Osteoblast (primary cell): ENCODE results near the gene TTLL9. TPM values are rescaled to one million over a fixed set of nuclear protein-coding genes. Genes with fewer than 3 reads are reported as not detected.

Experiments used
- DNase-seq: peaks from one replicate; pipeline ENCODE4 v3.0.0; 2011; ENCODE audit warnings: low spot score, mixed read lengths; ENCODE audit not compliant: insufficient read length; ENCODE audit errors: missing footprints
- H2AFZ ChIP-seq: 2 replicates; pipeline ENCODE4 v1.6.0; 2011; ENCODE audit warnings: mild to moderate bottlenecking, low read length
- H3K27ac ChIP-seq: 2 replicates; pipeline ENCODE4 v1.5.1; 2011; ENCODE audit warnings: mild to moderate bottlenecking, low read depth, low read length, moderate library complexity
- H3K27me3 ChIP-seq: 2 replicates; pipeline ENCODE4 v1.6.0; 2012; ENCODE audit warnings: mild to moderate bottlenecking, control low read depth, inconsistent platforms, low read length, moderate library complexity; ENCODE audit not compliant: insufficient read depth
- H3K36me3 ChIP-seq: 2 replicates; pipeline ENCODE4 v1.5.1; 2011; ENCODE audit warnings: mild to moderate bottlenecking, low read length, control low read depth, moderate library complexity; ENCODE audit not compliant: insufficient read depth
- H3K4me1 ChIP-seq: 2 replicates; pipeline ENCODE4 v1.5.1; 2011; ENCODE audit warnings: mild to moderate bottlenecking, low read length, control low read depth, moderate library complexity; ENCODE audit not compliant: insufficient read depth
- H3K4me2 ChIP-seq: 2 replicates; pipeline ENCODE4 v1.6.0; 2011; ENCODE audit warnings: mild to moderate bottlenecking, low read length; ENCODE audit not compliant: insufficient read depth
- H3K4me3 ChIP-seq: fragments of 200-600 bp; sonication (generic); 3 replicates; pipeline ENCODE4 v1.5.1; 2012; ENCODE audit warnings: mild to moderate bottlenecking, low read length, inconsistent platforms; ENCODE audit not compliant: insufficient read depth
- H3K79me2 ChIP-seq: 2 replicates; pipeline ENCODE4 v1.6.0; 2012; ENCODE audit warnings: mild to moderate bottlenecking, low read length, control low read depth, inconsistent platforms; ENCODE audit not compliant: insufficient read depth
- H3K9me3 ChIP-seq: 2 replicates; pipeline ENCODE4 v1.5.1; 2011; ENCODE audit warnings: low read depth, low read length, control low read depth
- H4K20me1 ChIP-seq: 2 replicates; pipeline ENCODE4 v1.6.0; 2012; ENCODE audit warnings: mild to moderate bottlenecking, low read length, control low read depth; ENCODE audit not compliant: insufficient read depth
- CTCF ChIP-seq: IDR thresholded peaks from 2 replicates; pipeline ENCODE4 v1.5.1; 2011; ENCODE audit warnings: mild to moderate bottlenecking, low read depth, low read length, moderate library complexity; ENCODE audit errors: extremely low read depth
- total RNA-seq: library from RNA; depleted of rRNA; stranded (reverse); fragments of >200 nt; gene quantifications from 2 replicates; pipeline ENCODE4 v1.2.3, GENCODE V29; 2012

TTLL9 gene
- total RNA-seq, result 0.59 and 0.72 TPM in 2 replicates

- Histone ChIP-seq H3K9me3 (no peaks in the 10 kb centered on the region), H3K36me3 (no peaks in the 10 kb centered on the region), H3K79me2 (no peaks in the 10 kb centered on the region), H3K27ac (no peak within 1 kb of the TSS), H3K4me3 (peak within 1 kb of the TSS; percentile 68), H3K4me1 (peaks cover 3% of the 10 kb centered on the region), H3K4me2 (peak within 1 kb of the TSS; percentile 88), H2AFZ (peak within 1 kb of the TSS; percentile 87), H4K20me1 (peaks cover 3% of the 10 kb centered on the region), H3K27me3 (peaks cover 42% of the 10 kb centered on the region)
- TF ChIP-seq CTCF, result no peak
- DNase-seq, result peak; percentile 85
These were observed at the start of gene TTLL9, which contains the start of gene DUSP15 for GRCh38 chr20:31869942-31870725. TTLL9 (plus strand) TSS chr20:31870634; CDS start chr20:31871127, 493 bp downstream. DUSP15 (minus strand) TSS chr20:31870527; CDS start chr20:31870337, 190 bp downstream.

GRCh38 chr20:31821427-31821826, 49.0 kb upstream of the TTLL9 start:
- Histone ChIP-seq H3K4me3 (no peak overlapping the region), H3K27me3 (no peaks in the 10 kb centered on the region), H3K4me1 (peaks cover 3% of the 10 kb centered on the region), H4K20me1 (no peaks in the 10 kb centered on the region), H3K27ac (no peak overlapping the region), H3K9me3 (no peaks in the 10 kb centered on the region), H2AFZ (no peak overlapping the region), H3K79me2 (no peaks in the 10 kb centered on the region), H3K4me2 (no peak overlapping the region), H3K36me3 (no peaks in the 10 kb centered on the region)
- TF ChIP-seq CTCF, result no peak
- no peak for DNase-seq

- peak overlapping the region; percentile 62 for H2AFZ ChIP-seq
- H3K27ac ChIP-seq, result no peak overlapping the region
- peak overlapping the region; percentile 50 for H3K4me3 ChIP-seq
- no peaks in the 10 kb centered on the region for H3K36me3 ChIP-seq
- DNase-seq, result peak; percentile 98
- no peaks in the 10 kb centered on the region for H3K27me3 ChIP-seq
- no peaks in the 10 kb centered on the region for H3K9me3 ChIP-seq
- peak overlapping the region; percentile 75 for H3K4me2 ChIP-seq
- TF ChIP-seq CTCF, result peak; percentile 90
- no peaks in the 10 kb centered on the region for H3K79me2 ChIP-seq
- no peaks in the 10 kb centered on the region for H4K20me1 ChIP-seq
- peaks cover 3% of the 10 kb centered on the region for H3K4me1 ChIP-seq
These were observed 47.8 kb upstream of the TTLL9 start for GRCh38 chr20:31822421-31823330.
